HPDE6-E6E7 (cell line): ENCODE results near the gene HPCA.

Experiments used
- DNase-seq: peaks from one replicate; pipeline ENCODE4 v3.0.0; 2011; ENCODE audit warnings: missing footprints; ENCODE audit errors: extremely low spot score

The HPCA gene

DNA sequence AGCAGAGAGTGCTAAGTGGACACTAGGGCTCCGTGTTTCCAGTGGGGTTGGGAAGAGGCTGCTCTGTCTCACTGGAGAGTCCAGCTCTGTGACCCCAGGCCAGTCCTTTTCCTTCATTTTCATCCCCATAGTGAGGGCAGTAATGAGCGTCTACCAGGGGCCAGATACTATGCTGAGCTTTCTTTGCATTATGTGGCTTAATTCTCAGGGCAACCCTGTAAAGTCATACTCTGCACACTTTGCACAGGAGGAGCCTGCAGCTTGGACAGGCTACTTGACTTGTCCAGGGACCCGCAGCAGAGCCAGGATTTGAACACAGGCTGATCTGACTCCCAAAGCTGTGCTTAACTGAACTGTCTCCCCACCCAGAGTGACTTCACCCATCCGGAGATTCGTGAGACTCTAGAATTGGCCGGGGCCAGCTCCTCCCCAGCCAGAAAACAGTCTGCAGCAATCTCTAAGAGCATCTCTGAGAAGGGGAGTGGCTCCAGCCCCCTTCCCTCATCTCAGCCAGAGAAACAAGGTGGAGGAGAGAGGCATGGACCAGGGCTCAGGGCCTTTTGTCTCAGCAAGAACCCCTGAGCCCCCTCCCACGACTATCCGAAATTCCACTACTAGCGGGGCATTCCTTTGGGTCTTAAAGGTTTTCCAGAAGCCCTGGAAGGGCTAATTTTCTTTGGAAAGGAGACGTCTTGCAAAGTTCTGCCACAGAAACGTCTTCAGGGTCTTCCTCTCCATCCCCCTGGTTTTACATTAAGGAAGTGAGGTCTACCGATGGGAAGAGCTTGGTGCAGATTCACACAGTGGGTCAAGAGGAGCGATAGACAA is 14.7 kb upstream of the HPCA start:
- DNase-seq = no peak

DNA sequence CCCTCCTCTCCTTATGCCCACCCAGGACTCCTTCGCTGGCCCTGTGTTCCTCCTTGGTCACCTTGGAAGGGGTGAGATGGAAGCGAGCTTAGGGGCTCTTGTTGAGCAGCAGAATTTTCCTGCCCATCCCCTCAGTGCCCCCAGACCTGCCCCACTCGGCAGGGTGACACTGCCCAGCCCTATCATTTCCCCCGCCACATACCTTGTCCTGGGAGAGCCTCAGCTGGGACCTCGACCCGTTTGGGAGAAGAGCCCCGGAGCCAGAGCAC is 14.2 kb upstream of the HPCA start:
- no peak for DNase-seq

DNA sequence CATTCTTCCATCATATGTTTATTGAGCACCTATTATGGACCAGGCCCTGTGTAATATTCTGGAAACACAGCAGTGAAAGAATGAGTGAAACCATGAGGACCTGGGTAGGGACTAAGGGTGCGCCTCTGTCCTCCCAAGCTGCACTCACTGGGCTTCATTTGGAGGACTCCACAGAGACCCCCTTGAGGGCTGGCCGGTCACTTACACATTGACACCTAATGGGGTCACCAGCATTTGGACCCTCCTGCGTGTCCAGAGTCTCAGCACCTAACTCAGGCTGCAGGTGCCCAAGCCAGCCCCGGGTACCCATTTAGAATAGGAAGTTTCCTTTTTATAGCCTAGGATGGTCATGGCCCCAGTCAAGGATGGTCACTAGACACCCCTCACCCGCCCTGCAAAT is 12.8 kb upstream of the HPCA start:
- DNase-seq = no peak

DNA sequence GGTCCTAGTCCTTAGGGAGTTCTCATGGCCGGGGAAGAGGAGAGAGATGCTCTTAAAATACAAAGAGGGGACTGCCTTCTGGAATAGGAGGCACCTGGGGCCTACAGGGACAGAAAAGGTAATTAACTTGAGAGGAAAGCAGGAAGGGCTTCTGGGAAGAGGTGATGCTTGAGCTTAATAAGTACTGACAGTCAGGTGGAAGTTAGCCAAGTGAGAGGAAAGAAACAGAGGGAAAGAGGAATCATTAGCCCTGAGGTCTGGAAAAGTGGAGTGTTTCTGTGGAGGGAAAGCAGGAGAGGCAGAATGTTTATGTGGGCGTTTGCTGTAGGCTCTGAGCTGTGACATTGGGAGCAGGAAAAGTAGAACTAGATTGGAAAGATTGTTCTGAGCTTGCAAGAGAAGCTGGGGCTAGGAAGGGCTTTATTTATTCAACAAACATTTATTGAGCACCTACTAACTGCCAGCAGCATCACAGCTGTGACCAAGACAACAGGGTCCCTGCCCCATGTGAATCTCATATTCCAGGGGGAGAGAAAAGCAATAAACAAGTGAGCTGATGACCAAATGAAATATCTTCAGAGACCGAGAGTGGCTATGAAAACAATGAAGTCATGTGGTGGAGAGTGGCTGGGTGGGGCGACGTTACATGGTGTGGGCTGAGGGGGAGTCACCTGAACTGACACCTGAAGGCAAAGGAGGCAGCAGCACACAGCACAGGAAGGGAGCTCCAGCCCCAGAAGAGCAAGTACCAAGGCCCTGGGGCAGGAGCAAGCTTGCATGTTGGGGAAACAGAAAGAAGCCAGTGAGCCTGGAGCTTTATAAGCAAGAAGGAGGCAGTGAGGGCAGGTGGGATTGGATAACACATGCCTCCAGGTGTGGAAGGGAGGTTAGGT is 11.2 kb upstream of the HPCA start:
- no peak for DNase-seq

DNA sequence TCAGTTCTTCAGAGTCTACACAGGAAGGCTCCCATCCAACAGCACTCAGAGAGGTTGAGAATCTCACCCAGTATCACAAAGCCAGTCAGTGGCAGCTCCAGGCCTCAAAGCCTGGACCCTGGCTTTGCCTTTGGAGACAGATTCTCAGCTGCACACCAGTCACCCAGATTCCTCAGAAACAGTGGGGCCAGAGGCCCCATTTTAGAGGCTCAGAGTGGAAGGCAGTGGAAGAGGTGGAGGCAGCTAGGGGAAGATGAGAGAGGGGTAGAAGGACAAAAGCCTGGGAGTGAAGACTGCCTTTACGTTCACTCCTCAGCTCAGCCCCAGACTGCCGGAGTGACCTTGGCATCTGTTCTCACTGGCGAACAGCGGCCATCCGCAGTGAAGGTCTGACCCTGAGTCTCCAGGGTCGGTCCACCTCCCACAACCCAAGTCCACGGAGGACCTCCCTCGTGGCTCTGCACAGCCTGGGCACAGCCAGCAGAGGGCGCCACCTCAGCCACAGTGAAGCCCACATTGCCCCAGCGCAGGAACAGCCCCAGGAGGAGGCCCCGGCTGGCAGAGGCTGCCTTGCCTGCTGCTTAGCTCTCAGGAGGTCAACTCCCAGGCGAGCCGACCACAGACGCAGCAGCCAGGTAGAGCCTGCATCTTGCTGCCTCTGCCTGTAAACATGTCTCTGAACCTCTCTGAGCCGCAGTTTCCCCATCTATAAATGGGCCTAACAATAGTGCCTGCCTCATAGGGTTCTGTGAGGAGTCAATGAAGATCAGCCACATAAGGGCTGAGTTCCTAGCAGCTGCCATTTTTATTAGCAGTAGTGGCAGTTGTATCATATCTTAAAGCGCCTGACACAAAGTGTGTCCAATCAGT is 9.7 kb upstream of the HPCA start:
- DNase-seq = peak; percentile 60

DNA sequence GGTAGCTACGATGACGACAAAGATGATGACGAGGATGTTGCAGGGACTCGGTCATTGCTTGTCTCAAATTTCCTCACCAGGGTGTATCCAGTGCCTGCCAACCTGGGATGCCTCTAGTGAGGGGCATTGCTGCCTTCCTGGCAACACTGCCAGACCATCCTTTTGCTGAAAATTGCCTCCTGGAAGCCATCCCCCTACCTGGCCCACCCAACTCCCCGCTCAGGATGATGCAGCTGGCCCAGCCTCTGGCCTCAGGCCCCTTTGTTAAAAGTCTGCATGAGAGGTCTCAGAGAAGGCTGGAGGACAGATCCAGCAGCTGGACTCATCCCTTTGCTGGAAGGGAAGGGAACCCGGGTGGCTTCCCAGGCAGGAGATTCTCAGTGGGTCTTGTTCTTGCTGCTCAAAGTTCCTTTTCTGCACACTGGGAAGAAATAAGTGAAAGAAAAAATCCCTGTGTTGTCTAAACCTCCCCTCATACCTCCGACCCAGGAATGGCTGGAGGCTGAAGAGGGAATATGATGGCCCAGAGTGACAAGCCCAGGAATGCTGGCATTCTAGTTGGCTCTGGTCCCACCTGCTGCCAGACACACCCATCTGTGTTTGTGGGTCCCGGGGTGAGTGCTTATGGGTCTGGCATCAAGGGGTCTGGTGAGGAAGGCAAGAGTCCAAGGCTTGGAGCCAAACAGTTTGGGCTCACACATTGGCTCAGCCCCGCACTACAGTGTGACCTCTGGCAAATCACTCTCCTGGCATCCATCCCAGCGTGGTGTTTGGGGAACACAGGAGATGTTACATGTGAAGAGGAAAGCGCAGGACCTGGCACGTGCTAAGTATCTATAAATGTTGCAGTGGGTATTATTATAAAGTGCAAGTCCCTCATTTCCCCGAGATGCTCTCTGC is 8.8 kb upstream of the HPCA start:
- DNase-seq = no peak

DNA sequence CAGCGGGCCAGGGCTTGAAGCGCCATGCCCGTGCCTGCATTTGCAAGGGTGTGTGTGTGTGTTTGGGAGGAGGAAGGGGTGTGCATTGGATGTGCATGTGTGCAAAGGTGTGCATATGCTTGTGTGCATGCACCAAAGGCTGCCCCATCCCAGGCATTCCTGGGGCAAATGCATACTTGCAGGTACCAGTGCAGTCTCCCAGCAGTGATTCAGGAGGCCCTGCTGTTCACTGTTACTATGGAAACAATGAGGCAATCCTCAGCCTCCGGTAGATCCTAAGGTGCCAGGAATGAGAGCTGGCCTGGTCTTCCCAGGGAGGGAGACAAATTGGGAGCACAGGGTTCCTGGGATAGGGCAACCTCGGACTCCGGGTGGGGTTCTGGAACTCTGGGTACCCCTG is 8.1 kb upstream of the HPCA start:
- peak; percentile 82 for DNase-seq

DNA sequence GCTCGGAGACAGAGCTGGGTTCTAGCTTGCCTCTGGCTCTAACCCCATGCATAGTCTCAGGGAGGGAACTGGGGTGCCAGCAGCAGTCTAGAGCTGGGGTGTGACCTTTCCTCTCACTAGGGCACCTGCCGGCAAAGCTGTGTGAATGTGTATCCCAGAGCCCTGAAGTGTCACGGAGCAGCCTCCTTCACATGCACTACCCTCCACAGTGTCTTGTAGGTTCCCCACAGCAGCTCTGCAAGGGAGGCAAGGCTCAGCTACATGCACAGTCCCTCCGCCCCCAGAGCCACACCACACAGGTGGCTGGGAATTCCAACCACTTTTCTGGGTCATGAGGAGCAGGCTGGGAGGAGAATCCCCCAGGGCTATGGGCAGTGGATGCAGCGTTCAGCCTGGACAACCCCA is 7.7 kb upstream of the HPCA start:
- DNase-seq = no peak

DNA sequence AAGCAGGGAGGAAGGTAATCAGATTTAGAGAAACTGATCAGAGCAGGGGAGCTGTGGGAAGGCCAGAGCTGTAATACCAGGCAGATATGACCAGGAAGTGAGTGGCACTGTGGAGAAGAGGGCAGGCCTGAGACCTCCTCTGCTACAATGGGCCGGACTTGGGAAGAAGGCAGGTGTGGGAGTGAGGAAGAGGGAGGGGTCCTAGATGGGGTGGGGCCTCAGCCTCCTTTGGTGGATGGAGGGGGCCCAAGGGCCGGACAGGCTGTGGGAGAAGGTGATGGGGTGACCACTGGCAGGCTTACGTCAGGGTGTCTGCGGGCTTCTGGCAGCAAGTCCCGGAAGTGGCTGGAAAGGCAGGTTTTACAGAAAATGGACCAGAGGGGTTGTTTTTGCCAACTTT is 5.0 kb upstream of the HPCA start:
- DNase-seq = no peak

DNA sequence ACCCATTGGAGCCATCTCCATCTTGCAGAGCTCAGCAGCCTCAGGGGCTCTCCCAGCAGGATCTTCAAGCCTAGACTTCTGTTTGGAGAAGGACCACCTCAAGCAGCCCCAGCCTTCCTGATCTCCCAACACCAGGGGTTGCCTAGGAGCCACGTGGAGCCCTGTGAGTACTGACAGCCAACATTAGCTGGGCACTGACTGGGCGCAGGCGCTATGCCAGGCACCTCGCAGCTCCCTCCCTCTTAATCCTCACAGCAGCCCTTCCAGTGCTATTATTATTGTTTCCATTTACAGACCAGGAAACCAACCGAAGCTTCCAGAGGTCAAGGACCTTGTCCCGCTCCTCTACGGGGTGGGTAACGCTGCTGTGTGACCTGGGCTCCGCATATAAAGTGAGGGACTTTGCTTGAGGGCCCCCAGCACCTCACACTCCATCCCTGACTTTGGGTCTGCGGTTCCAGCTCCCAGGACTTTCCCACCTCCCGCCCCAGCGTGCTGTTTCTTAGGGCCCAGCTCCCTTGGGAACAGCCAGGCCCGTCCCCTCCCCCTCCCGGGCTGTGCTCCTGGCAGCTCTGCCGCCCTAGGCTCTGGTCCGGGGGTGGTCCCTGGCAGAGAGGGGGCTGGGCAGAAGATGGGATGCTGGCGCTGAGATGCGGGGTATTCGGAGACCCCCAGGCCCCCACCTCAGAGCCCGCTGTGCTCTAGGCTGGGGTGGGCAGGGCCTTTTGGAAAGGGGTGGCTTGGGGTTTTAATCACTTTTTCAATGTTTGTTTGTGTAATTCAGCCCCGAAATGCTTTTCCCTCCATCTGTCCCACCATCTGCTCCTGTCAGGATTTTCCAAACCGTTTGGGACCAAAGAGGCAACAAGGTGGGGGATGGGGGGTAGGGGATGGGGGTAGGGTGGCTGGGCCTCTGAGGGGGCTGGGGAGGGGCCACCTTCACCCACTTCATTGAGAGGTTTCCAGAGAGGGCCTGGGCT is 4.1 kb upstream of the HPCA start:
- DNase-seq = no peak

DNA sequence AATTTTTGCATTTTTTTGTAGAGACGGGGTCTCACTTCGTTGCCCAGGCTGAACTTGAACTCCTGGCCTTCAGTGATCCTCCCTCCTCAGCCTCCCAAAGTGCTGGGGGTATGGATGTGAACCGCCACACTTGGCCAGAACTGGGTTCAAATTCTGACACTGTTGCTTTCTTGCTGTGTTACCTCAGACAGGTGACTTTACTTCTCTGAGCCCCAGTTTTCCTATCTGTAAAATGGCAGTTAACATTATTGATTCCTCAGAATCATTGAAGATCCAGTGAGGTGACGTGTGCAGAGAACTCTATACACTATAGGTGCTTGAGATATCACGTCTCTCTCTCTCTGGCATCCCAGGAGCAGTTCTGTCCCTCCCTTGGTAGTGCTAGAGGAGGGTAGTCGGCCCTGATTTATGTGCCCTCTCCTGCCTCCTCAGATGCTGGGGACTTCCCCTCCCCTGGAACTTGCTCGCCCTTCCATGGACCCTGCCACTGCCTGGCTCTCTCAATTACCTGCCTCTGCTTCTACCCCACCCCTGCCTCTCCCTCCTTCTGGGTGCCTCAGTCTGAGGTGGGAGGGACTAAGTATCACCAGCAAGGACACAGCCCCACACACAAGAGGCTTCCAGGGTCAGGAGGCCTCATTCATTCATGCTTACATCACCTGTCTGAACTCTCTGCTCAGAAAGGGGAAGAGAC is 2.8 kb upstream of the HPCA start:
- DNase-seq = no peak

DNA sequence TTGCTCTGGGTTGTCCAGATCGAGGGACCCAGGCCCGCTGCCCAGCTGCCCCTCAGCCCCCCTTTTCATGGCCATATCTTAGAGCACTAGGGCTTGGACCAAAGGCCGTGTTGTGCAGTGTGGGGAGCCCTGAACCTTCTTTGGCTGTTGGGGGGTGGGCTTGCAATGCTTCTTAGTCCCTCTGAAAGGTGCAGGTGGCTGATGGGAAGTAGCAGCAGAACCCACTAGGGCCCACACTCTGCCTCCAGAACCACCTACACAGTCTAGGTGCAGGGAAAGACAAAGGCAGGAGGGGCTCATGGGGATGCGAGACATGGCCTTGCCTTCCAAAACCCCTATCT is 2.3 kb upstream of the HPCA start:
- DNase-seq = no peak

DNA sequence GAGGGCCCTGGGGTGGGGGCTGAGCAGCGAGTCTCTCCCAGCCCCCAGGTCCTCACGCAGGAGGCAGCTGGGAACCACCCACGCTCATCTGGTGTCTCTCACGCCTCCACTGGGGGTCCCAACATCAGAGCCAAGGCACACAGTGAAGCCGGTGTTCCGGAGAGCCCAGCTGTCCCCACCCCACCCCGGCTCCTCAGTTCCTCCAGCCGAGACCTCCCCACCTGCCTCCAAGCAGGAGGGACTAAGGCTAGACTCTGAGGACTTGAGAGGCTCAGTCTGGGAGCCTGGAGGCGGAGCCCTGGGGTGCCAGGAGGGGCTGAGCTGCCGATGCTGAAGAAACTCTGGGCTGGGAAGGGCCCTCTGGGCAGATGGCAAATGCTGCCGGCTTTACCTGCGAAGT is 1.6 kb upstream of the HPCA start:
- DNase-seq = no peak

DNA sequence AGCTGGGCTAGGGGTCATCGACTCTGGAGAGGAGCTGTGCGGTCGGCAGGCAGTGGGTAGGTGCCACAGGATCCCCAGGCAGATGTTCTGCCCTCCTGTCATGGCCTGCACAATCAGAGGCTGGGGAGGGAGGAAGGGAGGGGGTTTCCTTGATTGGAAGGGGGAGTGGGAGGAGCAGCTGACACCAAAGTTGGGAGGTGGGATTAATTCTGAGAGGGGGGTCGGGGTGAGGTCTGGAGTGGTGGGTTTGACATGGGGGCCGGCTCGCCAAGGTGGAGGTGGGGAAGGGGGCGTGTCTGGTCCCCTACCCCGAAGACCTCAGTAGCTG is 651 bp upstream of the HPCA start:
- no peak for DNase-seq

DNA sequence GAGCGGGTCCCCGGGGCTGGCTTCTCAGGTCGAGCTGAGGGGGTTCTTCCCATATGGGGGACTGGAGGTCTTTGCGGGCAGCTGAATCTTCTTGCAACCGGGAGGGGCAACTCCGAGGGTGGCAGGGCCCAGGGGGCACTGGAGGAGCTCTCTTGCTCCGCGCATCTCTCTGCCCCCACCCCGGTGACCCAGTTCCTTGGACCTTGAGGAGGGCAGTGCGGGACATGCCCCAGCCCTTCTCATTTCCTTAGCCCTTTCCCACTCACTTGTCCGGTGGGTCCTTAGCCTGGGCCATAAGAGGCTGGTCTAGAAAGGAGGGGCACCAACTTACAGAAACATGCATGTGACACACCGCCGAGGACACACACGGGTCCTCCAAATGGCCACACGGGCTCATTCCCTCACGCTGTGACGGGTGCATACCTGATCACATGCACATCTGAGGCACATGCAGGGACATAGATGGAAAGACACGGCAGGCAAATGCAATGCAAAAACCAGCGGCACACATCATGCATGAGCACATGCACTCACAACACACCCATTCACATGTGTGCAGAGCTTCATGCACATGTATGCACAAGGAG is 630 bp downstream of the HPCA start:
- no peak for DNase-seq

DNA sequence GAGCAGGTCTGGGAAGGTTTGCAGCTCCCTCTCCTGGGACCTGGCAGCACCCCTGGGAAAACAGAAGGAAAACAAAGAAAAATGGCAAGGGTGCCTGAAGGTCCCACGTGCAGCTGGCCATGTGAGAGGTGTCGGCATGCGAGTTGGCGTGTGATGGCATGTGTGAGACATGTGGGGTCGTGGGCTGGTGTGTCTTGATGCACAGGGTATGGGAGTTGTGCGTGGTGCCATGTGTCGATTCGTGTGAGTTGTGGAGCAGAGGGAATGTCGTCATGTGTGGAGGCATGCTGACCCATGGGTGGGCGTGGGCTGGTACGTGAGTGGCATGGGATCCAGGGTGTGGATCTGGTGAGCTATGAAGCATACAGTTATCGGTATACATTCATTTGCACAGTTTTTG is 1.3 kb downstream of the HPCA start:
- DNase-seq = no peak

DNA sequence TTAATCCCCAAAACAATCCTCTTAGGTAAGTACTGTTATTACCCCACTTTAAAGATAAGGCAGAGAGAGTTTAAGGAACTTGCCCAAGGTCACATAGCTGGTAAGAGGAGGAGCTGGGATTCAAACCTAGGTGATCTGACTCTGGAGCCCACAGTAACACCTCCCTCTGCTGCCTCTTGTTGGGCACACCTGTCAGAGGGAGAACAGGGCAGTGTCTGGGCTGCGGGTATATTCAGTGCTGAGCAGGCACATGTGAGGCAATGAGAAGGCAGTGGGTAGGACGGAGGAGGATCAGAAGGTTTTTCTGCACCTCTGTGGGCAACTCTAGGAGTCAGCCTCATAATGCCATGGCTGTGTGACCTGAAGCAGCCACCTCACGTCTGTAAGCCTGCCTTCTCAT is 1.8 kb downstream of the HPCA start:
- no peak for DNase-seq

DNA sequence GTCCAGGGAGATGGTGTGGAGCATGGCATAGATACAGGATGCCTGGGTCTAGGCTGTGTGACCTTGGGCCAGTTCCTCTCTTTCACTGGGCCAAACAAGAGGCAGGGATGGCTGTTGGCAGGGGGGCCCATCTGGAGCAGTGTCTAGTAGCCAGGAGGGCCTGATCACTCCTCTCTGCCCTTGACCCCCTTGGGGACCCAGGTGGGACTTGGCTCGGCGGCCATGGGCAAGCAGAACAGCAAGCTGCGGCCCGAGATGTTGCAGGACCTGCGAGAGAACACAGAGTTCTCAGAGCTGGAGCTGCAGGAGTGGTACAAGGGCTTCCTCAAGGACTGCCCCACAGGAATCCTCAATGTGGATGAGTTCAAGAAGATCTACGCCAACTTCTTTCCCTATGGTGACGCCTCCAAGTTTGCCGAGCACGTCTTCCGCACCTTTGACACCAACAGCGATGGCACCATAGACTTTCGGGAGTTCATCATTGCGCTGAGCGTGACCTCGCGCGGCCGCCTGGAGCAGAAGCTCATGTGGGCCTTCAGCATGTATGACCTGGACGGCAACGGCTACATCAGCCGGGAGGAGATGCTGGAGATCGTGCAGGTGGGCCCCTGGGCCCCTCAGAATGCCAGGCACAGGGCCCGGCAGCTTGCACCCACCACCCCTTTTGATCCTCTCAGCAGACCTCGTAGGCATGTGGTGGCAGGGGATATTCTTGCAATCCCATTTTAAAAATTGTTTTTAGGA is 2.6 kb downstream of the HPCA start:
- DNase-seq = no peak
